ENCODE data around the gene DEFB127.

Gene DEFB127

DNA sequence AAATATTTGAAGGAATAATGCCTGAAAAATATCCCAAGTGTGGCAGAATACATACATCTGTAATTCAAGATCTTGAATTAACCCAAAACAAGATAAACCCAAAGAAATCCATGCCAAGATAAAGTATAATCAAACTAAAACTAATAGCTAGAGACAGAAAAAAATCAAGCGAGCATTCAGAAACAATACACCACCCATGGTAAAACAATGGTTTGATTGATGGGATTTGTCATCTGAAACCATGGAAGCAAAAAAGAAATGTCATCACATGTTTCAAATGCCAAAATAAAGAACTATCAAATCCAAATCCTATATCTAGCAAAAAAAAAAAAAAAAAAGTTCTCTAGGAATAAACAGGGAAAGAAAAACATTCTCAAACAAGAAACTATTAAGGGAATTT is 5.1 kb upstream of the DEFB127 start:
- DNase-seq (ENCODE audit: low read depth, low spot score), result no peak
- Histone ChIP-seq H3K9me3 (ENCODE audit: insufficient read depth, low read length) (no peaks in the 10 kb centered on the region), H3K9ac (ENCODE audit: insufficient read length, low read depth) (no peak overlapping the region), H3K36me3 (ENCODE audit: insufficient read depth, insufficient read length, low read length) (no peaks in the 10 kb centered on the region), H3K4me1 (ENCODE audit: insufficient read depth, insufficient read length) (no peaks in the 10 kb centered on the region), H3K4me3 (ENCODE audit: insufficient read length, low read depth) (no peak overlapping the region), H3K27me3 (ENCODE audit: insufficient read depth, insufficient read length) (no peaks in the 10 kb centered on the region)
- TF ChIP-seq ZNF274 (IDR thresholded peaks at IDR 0.05; ENCODE audit: low read depth, low read length) (no peak), YY1 (IDR thresholded peaks at IDR 0.05; ENCODE audit: insufficient read depth, insufficient read length) (no peak), SUZ12 (IDR thresholded peaks at IDR 0.05; ENCODE audit: extremely low read depth, insufficient read depth, insufficient read length) (no peak)

DNA sequence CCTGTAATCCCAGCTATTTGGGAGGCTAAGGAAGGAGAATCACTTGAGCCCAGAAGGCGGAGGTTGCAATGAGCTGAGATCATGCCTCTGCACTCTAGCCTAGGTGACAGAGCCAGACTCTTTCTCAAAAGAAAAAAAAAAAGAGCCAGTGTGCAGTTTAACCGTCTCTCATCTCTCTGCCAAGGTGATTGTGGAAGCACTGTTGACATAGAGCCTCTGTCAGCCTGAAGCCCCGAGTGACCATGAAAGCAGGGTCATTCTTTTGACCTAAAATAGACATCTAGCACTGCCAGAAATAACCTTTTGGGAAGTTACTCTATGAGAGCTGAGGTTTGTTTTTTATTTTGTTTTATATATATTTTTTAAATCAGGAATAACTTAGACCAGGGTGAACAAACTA is 7.4 kb downstream of the DEFB127 start:
- TF ChIP-seq ZNF274 (IDR thresholded peaks at IDR 0.05; ENCODE audit: low read depth, low read length) (no peak), SUZ12 (IDR thresholded peaks at IDR 0.05; ENCODE audit: extremely low read depth, insufficient read depth, insufficient read length) (no peak), YY1 (IDR thresholded peaks at IDR 0.05; ENCODE audit: insufficient read depth, insufficient read length) (no peak)
- no peaks in the 10 kb centered on the region for H3K36me3 ChIP-seq (ENCODE audit: insufficient read depth, insufficient read length, low read length)
- H3K4me1 ChIP-seq (ENCODE audit: insufficient read depth, insufficient read length), result no peaks in the 10 kb centered on the region
- H3K9me3 ChIP-seq (ENCODE audit: insufficient read depth, low read length), result no peaks in the 10 kb centered on the region
- no peak for DNase-seq (ENCODE audit: low read depth, low spot score)
- no peak overlapping the region for H3K9ac ChIP-seq (ENCODE audit: insufficient read length, low read depth)
- H3K4me3 ChIP-seq (ENCODE audit: insufficient read length, low read depth), result no peak overlapping the region
- no peaks in the 10 kb centered on the region for H3K27me3 ChIP-seq (ENCODE audit: insufficient read depth, insufficient read length)

DNA sequence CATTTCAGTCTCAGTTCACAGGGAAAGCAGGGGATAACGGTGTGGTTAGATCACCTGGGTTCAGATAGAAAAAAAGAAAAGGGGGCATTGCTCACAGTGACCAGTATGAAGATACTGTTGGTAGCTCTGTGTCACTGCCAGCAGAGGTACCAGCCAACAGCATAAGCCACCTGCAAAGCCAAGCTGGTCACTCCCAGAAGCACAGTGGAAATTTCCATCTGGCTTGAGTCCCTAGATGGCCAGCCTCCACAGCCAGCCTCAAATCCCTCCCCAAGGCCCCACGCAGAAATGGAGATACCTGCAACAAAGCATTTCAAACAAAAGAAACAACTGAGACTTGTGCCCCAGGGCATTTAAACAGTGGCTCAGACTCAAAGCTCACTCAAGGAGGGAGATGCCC is 11.6 kb downstream of the DEFB127 start:
- H3K27me3 ChIP-seq (ENCODE audit: insufficient read depth, insufficient read length), result no peaks in the 10 kb centered on the region
- no peaks in the 10 kb centered on the region for H3K36me3 ChIP-seq (ENCODE audit: insufficient read depth, insufficient read length, low read length)
- H3K4me1 ChIP-seq (ENCODE audit: insufficient read depth, insufficient read length), result no peaks in the 10 kb centered on the region
- H3K9me3 ChIP-seq (ENCODE audit: insufficient read depth, low read length), result no peaks in the 10 kb centered on the region
- no peak for TF ChIP-seq YY1 (IDR thresholded peaks at IDR 0.05; ENCODE audit: insufficient read depth, insufficient read length)
- TF ChIP-seq SUZ12 (IDR thresholded peaks at IDR 0.05; ENCODE audit: extremely low read depth, insufficient read depth, insufficient read length), result no peak
- no peak for TF ChIP-seq ZNF274 (IDR thresholded peaks at IDR 0.05; ENCODE audit: low read depth, low read length)
- no peak for DNase-seq (ENCODE audit: low read depth, low spot score)
- H3K9ac ChIP-seq (ENCODE audit: insufficient read length, low read depth), result no peak overlapping the region
- no peak overlapping the region for H3K4me3 ChIP-seq (ENCODE audit: insufficient read length, low read depth)

DNA sequence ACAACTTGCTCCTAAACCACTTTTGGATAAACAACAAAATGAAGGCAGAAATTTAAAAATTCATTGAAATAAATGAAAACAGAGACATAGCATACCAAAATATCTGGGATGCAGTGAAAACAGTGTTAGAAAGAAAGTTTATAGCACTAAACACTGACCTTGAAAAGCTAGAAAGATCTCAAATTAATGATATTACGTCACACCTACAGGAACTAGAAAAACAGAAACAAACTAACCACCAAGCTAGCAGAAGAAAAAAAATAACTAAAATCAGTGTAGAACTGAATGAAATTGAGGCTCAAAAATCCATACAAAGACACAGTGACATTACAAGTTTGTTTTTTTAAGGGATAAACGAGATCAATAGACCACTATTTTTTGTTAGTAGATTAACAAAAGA is 27.0 kb downstream of the DEFB127 start:
- no peaks in the 10 kb centered on the region; the same call in 1 of the 2 replicates for H3K9me3 ChIP-seq (ENCODE audit: insufficient read depth, low read length)
- no peaks in the 10 kb centered on the region for H3K27me3 ChIP-seq (ENCODE audit: insufficient read depth, insufficient read length)
- H3K9ac ChIP-seq (ENCODE audit: insufficient read length, low read depth), result no peak overlapping the region
- no peaks in the 10 kb centered on the region for H3K36me3 ChIP-seq (ENCODE audit: insufficient read depth, insufficient read length, low read length)
- no peaks in the 10 kb centered on the region for H3K4me1 ChIP-seq (ENCODE audit: insufficient read depth, insufficient read length)
- TF ChIP-seq YY1 (IDR thresholded peaks at IDR 0.05; ENCODE audit: insufficient read depth, insufficient read length) (no peak), ZNF274 (IDR thresholded peaks at IDR 0.05; ENCODE audit: low read depth, low read length) (no peak), SUZ12 (IDR thresholded peaks at IDR 0.05; ENCODE audit: extremely low read depth, insufficient read depth, insufficient read length) (no peak)
- DNase-seq (ENCODE audit: low read depth, low spot score), result no peak
- no peak overlapping the region for H3K4me3 ChIP-seq (ENCODE audit: insufficient read length, low read depth)

DNA sequence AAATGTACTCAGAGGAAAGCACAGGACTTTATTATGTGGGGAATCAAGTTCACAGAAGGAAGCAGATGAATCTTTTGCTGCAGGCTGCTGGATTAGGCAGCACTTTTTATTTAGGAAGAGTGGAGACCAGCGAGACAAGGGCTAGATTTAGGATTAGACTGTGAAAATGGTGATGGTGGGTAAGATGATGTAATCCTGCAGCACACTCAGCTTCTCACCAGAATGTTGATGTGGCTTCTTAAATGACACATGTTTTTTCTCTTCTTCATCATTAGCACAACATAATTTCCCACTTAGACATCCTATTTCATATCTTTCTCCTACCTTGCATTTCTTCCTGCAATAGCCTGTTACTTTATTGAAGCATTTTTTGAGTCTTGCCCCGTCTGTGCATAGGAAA is 30.5 kb downstream of the DEFB127 start:
- no peaks in the 10 kb centered on the region for H3K4me1 ChIP-seq (ENCODE audit: insufficient read depth, insufficient read length)
- no peaks in the 10 kb centered on the region for H3K36me3 ChIP-seq (ENCODE audit: insufficient read depth, insufficient read length, low read length)
- H3K4me3 ChIP-seq (ENCODE audit: insufficient read length, low read depth), result no peak overlapping the region
- TF ChIP-seq ZNF274 (IDR thresholded peaks at IDR 0.05; ENCODE audit: low read depth, low read length) (no peak), YY1 (IDR thresholded peaks at IDR 0.05; ENCODE audit: insufficient read depth, insufficient read length) (no peak), SUZ12 (IDR thresholded peaks at IDR 0.05; ENCODE audit: extremely low read depth, insufficient read depth, insufficient read length) (no peak)
- DNase-seq (ENCODE audit: low read depth, low spot score), result no peak
- peaks cover 12% of the 10 kb centered on the region; the same call in 1 of the 2 replicates for H3K9me3 ChIP-seq (ENCODE audit: insufficient read depth, low read length)
- H3K9ac ChIP-seq (ENCODE audit: insufficient read length, low read depth), result no peak overlapping the region
- no peaks in the 10 kb centered on the region for H3K27me3 ChIP-seq (ENCODE audit: insufficient read depth, insufficient read length)

GRCh38 chr20:189611-190010 is 32.4 kb downstream of the DEFB127 start, which contains the start of gene DEFB128:
DEFB128 (minus strand) TSS chr20:189711; CDS start chr20:189623, 88 bp downstream.
- Histone ChIP-seq H3K4me1 (ENCODE audit: insufficient read depth, insufficient read length) (no peaks in the 10 kb centered on the region), H3K4me3 (ENCODE audit: insufficient read length, low read depth) (no peak within 1 kb of the TSS), H3K9me3 (ENCODE audit: insufficient read depth, low read length) (peaks cover 12% of the 10 kb centered on the region; the same call in 1 of the 2 replicates), H3K36me3 (ENCODE audit: insufficient read depth, insufficient read length, low read length) (no peaks in the 10 kb centered on the region), H3K9ac (ENCODE audit: insufficient read length, low read depth) (no peak within 1 kb of the TSS), H3K27me3 (ENCODE audit: insufficient read depth, insufficient read length) (no peaks in the 10 kb centered on the region)
- TF ChIP-seq ZNF274 (IDR thresholded peaks at IDR 0.05; ENCODE audit: low read depth, low read length) (no peak), SUZ12 (IDR thresholded peaks at IDR 0.05; ENCODE audit: extremely low read depth, insufficient read depth, insufficient read length) (no peak), YY1 (IDR thresholded peaks at IDR 0.05; ENCODE audit: insufficient read depth, insufficient read length) (no peak)
- DNase-seq (ENCODE audit: low read depth, low spot score), result no peak

GRCh38 chr20:198225-198624 is 41.0 kb downstream of the DEFB127 start:
- TF ChIP-seq ZNF274 (IDR thresholded peaks at IDR 0.05; ENCODE audit: low read depth, low read length) (no peak), SUZ12 (IDR thresholded peaks at IDR 0.05; ENCODE audit: extremely low read depth, insufficient read depth, insufficient read length) (no peak), YY1 (IDR thresholded peaks at IDR 0.05; ENCODE audit: insufficient read depth, insufficient read length) (no peak)
- no peak overlapping the region for H3K4me3 ChIP-seq (ENCODE audit: insufficient read length, low read depth)
- H3K9ac ChIP-seq (ENCODE audit: insufficient read length, low read depth), result no peak overlapping the region
- no peaks in the 10 kb centered on the region for H3K36me3 ChIP-seq (ENCODE audit: insufficient read depth, insufficient read length, low read length)
- H3K27me3 ChIP-seq (ENCODE audit: insufficient read depth, insufficient read length), result no peaks in the 10 kb centered on the region
- no peak for DNase-seq (ENCODE audit: low read depth, low spot score)
- H3K4me1 ChIP-seq (ENCODE audit: insufficient read depth, insufficient read length), result no peaks in the 10 kb centered on the region
- H3K9me3 ChIP-seq (ENCODE audit: insufficient read depth, low read length), result no peaks in the 10 kb centered on the region
